MM.1S (cell line): ENCODE measurements around the gene HAUS1.

ENCODE experiments used
- DNase-seq: peaks from one replicate; pipeline ENCODE4 v3.0.0-alpha.2; 2015
- H2AFZ ChIP-seq: fragments of 300-600 bp; sonication (generic); 2 replicates; pipeline ENCODE4 v1.6.0; 2016; ENCODE audit warnings: antibody characterized with exemption, low read length
- H3F3A ChIP-seq: fragments of 300-600 bp; sonication (generic); 2 replicates; pipeline ENCODE4 v1.6.1; 2016; ENCODE audit warnings: mild to moderate bottlenecking, antibody characterized with exemption, low read length, moderate library complexity, mixed read lengths; ENCODE audit not compliant: insufficient read depth
- H3K27ac ChIP-seq: fragments of 300-600 bp; sonication (generic); 2 replicates; pipeline ENCODE4 v1.5.1; 2016; ENCODE audit warnings: mild to moderate bottlenecking, low read length
- H3K27me3 ChIP-seq: fragments of 300-600 bp; sonication (generic); replicated peaks from 2 replicates; pipeline ENCODE4 v1.6.0; 2016; ENCODE audit warnings: low read length; ENCODE audit not compliant: insufficient read depth
- H3K36me3 ChIP-seq: fragments of 300-600 bp; sonication (generic); replicated peaks from 2 replicates; pipeline ENCODE4 v1.6.1; 2016; ENCODE audit warnings: mild to moderate bottlenecking, low read length, mixed read lengths; ENCODE audit not compliant: insufficient read depth
- H3K4me1 ChIP-seq: fragments of 300-600 bp; sonication (generic); 2 replicates; pipeline ENCODE4 v1.6.1; 2016; ENCODE audit warnings: low read length, mixed read lengths
- H3K4me2 ChIP-seq: fragments of 300-600 bp; sonication (generic); 2 replicates; pipeline ENCODE4 v1.6.0; 2016; ENCODE audit warnings: low read depth, low read length
- H3K4me3 ChIP-seq: fragments of 300-600 bp; sonication (generic); 2 replicates; pipeline ENCODE4 v1.5.1; 2016; ENCODE audit warnings: low read length, mixed read lengths
- H3K79me2 ChIP-seq: fragments of 300-600 bp; sonication (generic); 2 replicates; pipeline ENCODE4 v1.6.1; 2016; ENCODE audit warnings: mixed run types, low read length, mixed read lengths
- H3K9ac ChIP-seq: fragments of 300-600 bp; sonication (generic); 2 replicates; pipeline ENCODE4 v1.6.1; 2016; ENCODE audit warnings: low read length, mixed read lengths
- H3K9me2 ChIP-seq: fragments of 300-600 bp; sonication (generic); replicated peaks from 2 replicates; pipeline ENCODE4 v1.6.1; 2016; ENCODE audit warnings: mild to moderate bottlenecking, low read length, mixed read lengths; ENCODE audit not compliant: insufficient read depth
- H3K9me3 ChIP-seq: fragments of 300-600 bp; sonication (generic); replicated peaks from 2 replicates; pipeline ENCODE4 v1.6.1; 2016; ENCODE audit warnings: mild to moderate bottlenecking, low read length, mixed read lengths; ENCODE audit not compliant: insufficient read depth
- H4K20me1 ChIP-seq: fragments of 300-600 bp; sonication (generic); 2 replicates; pipeline ENCODE4 v1.6.1; 2016; ENCODE audit warnings: mild to moderate bottlenecking, low read length, moderate library complexity, mixed read lengths; ENCODE audit not compliant: insufficient read depth
- CTCF ChIP-seq: fragments of 300-600 bp; sonication (generic); IDR thresholded peaks from 2 replicates; pipeline ENCODE4 v1.5.1; 2016; ENCODE audit warnings: antibody characterized with exemption, low read length, mixed read lengths
- EZH2 ChIP-seq: fragments of 300-600 bp; sonication (generic); optimal IDR thresholded peaks from 2 replicates; pipeline ENCODE3; 2017; ENCODE audit warnings: low read depth, mild to moderate bottlenecking, antibody characterized with exemption, low read length, mixed read lengths
- EZH2phosphoT487 ChIP-seq: fragments of 300-600 bp; sonication (generic); IDR thresholded peaks from 2 replicates; pipeline ENCODE4 v1.6.1; 2018; ENCODE audit warnings: antibody characterized with exemption, low read length

HAUS1 gene

GRCh38 chr18:46176001-46176400, 71.8 kb downstream of the HAUS1 start:
- Histone ChIP-seq H3K9me3 (no peaks in the 10 kb centered on the region), H3K27ac (no peak overlapping the region), H3K27me3 (no peaks in the 10 kb centered on the region), H3K4me3 (no peak overlapping the region), H3K36me3 (no peaks in the 10 kb centered on the region), H3K9ac (no peak overlapping the region), H3F3A (peaks cover 3% of the 10 kb centered on the region; the same call in 1 of the 2 replicates), H3K79me2 (peaks cover 72% of the 10 kb centered on the region), H3K9me2 (no peaks in the 10 kb centered on the region), H3K4me1 (peaks cover 10% of the 10 kb centered on the region; the same call in 1 of the 2 replicates), H3K4me2 (peak overlapping the region; percentile 73; the same call in 1 of the 2 replicates), H2AFZ (no peak overlapping the region), H4K20me1 (0 out of 2 replicates have a peak, but pooled peaks cover 3% of the 10 kb centered on the region)
- no peak for TF ChIP-seq EZH2
- TF ChIP-seq CTCF, result no peak
- TF ChIP-seq EZH2phosphoT487, result no peak
- no peak for DNase-seq
